Measurements from ENCODE around the gene HBE1.

- no peak for TF ChIP-seq CTCF (IDR thresholded peaks at IDR 0.05)
- TF ChIP-seq POLR2A (IDR thresholded peaks at IDR 0.05): no peak
Observed at GRCh38 chr11:5317292-5317691, 47.5 kb upstream of the HBE1 start.

Data from Peyer's patch (tissue), 4 donors.